Mesenchymal stem cell (in vitro differentiated cells and primary cell): ENCODE data around the gene IL27RA.

Experiments used
- DNase-seq: peaks from one replicate; pipeline ENCODE4 v3.0.0-alpha.2; 2013
- H2AFZ ChIP-seq: one replicate; pipeline ENCODE4 v1.6.1; 2013; ENCODE audit warnings: low read depth, mild to moderate bottlenecking, control low read depth, inconsistent platforms, low read length, moderate library complexity
- H2AK5ac ChIP-seq: 2 replicates; pipeline ENCODE4 v1.6.1; 2013; ENCODE audit warnings: low read length, moderate library complexity, mild to moderate bottlenecking, inconsistent platforms; ENCODE audit not compliant: severe bottlenecking
- H2BK120ac ChIP-seq: one replicate; pipeline ENCODE4 v1.6.1; 2013; ENCODE audit warnings: low read depth, mild to moderate bottlenecking, inconsistent platforms, low read length, moderate library complexity
- H2BK12ac ChIP-seq, 2 experiments: one replicate each; pipeline ENCODE4 v1.6.1; 2013; ENCODE audit warnings: inconsistent platforms in 2 of 2, low read length in 2 of 2, mild to moderate bottlenecking in 2 of 2, moderate library complexity in 2 of 2, control low read depth in 1 of 2
- H2BK15ac ChIP-seq: one replicate; pipeline ENCODE4 v1.6.1; 2013; ENCODE audit warnings: mild to moderate bottlenecking, low read depth, inconsistent platforms; ENCODE audit not compliant: poor library complexity, severe bottlenecking
- H2BK5ac ChIP-seq: 2 replicates; pipeline ENCODE4 v1.6.1; 2013; ENCODE audit warnings: low read depth, mild to moderate bottlenecking, low read length, control low read depth, inconsistent platforms; ENCODE audit not compliant: poor library complexity, severe bottlenecking
- H3K14ac ChIP-seq, 2 experiments: one replicate each; pipeline ENCODE4 v1.6.1; 2013; ENCODE audit warnings: inconsistent platforms in 2 of 2, low read length in 2 of 2, control low read depth in 1 of 2, mild to moderate bottlenecking in 1 of 2, moderate library complexity in 1 of 2
- H3K18ac ChIP-seq, 2 experiments: one replicate each; pipeline ENCODE4 v1.6.1; 2013; ENCODE audit warnings: inconsistent platforms in 2 of 2, low read length in 2 of 2, control low read depth in 1 of 2, low read depth in 1 of 2, mild to moderate bottlenecking in 1 of 2
- H3K23ac ChIP-seq, 2 experiments: one replicate each; pipeline ENCODE4 v1.6.1; 2013; ENCODE audit warnings: inconsistent platforms in 2 of 2, low read length in 2 of 2, mild to moderate bottlenecking in 2 of 2, moderate library complexity in 2 of 2, control low read depth in 1 of 2
- H3K27ac ChIP-seq: 2 replicates; pipeline ENCODE4 v1.5.1; 2013; ENCODE audit warnings: mild to moderate bottlenecking, moderate library complexity, low read length, control low read depth, inconsistent platforms; ENCODE audit not compliant: poor library complexity, severe bottlenecking
- H3K27me3 ChIP-seq, 2 experiments: 2 replicates each; pipeline versions ENCODE4 v1.6.1 to v1.7.0; 2013; ENCODE audit warnings: low read length in 2 of 2, mild to moderate bottlenecking in 2 of 2, moderate library complexity in 2 of 2, control low read depth in 1 of 2, inconsistent platforms in 1 of 2; ENCODE audit not compliant: control insufficient read depth in 1 of 2, insufficient read depth in 1 of 2
- H3K36me3 ChIP-seq, 2 experiments: 2 replicates each; pipeline versions ENCODE4 v1.6.1 to v1.7.0; 2013; ENCODE audit warnings: low read length in 2 of 2, control low read depth in 1 of 2, inconsistent platforms in 1 of 2, low read depth in 1 of 2, mild to moderate bottlenecking in 1 of 2; ENCODE audit not compliant: insufficient read depth in 2 of 2, control insufficient read depth in 1 of 2
- H3K4ac ChIP-seq, 2 experiments: one replicate each; pipeline ENCODE4 v1.6.1; 2013; ENCODE audit warnings: inconsistent platforms in 2 of 2, low read length in 2 of 2, mild to moderate bottlenecking in 2 of 2, moderate library complexity in 2 of 2, control low read depth in 1 of 2, low read depth in 1 of 2
- H3K4me1 ChIP-seq: 2 replicates; pipeline ENCODE4 v1.6.1; 2013; ENCODE audit warnings: low read depth, low read length, control low read depth; ENCODE audit not compliant: control insufficient read depth, insufficient read depth
- H3K4me2 ChIP-seq: 2 replicates; pipeline ENCODE4 v1.6.1; 2013; ENCODE audit warnings: low read length, mild to moderate bottlenecking, inconsistent platforms; ENCODE audit not compliant: poor library complexity, severe bottlenecking
- H3K4me3 ChIP-seq, 2 experiments: 2 replicates each; pipeline versions ENCODE4 v1.5.1 to v1.7.0; 2013; ENCODE audit warnings: low read length in 2 of 2, mild to moderate bottlenecking in 2 of 2, control low read depth in 1 of 2, low read depth in 1 of 2; ENCODE audit not compliant: insufficient read depth in 1 of 2
- H3K79me1 ChIP-seq: replicated peaks from 2 replicates; pipeline ENCODE4 v1.6.1; 2013; ENCODE audit warnings: mild to moderate bottlenecking, control low read depth, low read length, inconsistent platforms; ENCODE audit not compliant: poor library complexity, severe bottlenecking
- H3K9ac ChIP-seq: 2 replicates; pipeline ENCODE4 v1.7.0; 2013; ENCODE audit warnings: mild to moderate bottlenecking, low read length, moderate library complexity
- H3K9me3 ChIP-seq: 2 replicates; pipeline ENCODE4 v1.7.0; 2013; ENCODE audit warnings: mild to moderate bottlenecking, low read length; ENCODE audit not compliant: control insufficient read depth
- H4K8ac ChIP-seq: one replicate; pipeline ENCODE4 v1.6.1; 2013; ENCODE audit warnings: inconsistent platforms, mild to moderate bottlenecking, low read length, moderate library complexity
- H4K91ac ChIP-seq: one replicate; pipeline ENCODE4 v1.6.1; 2013; ENCODE audit warnings: mild to moderate bottlenecking, low read length, inconsistent platforms
- WGBS: methylation state at CpG from one replicate; pipeline ENCODE4 v1.1.7; 2013; ENCODE audit warnings: mixed read lengths; 5-methylcytosine and 5-hydroxymethylcytosine counted together

The IL27RA gene

GRCh38 chr19:14063105-14063504, 31.5 kb downstream of the IL27RA start:
- DNase-seq = no peak
- Histone ChIP-seq H3K4me3 (no peak overlapping the region), H4K8ac (no peak overlapping the region), H3K79me1 (no peaks in the 10 kb centered on the region), H2BK120ac (no peak overlapping the region), H3K4me1 (peaks cover 10% of the 10 kb centered on the region), H3K4ac (no peak overlapping the region), H4K91ac (no peak overlapping the region), H2BK12ac (no peak overlapping the region), H3K27ac (no peak overlapping the region), H3K9me3 (no peaks in the 10 kb centered on the region), H2BK15ac (no peak overlapping the region), H2BK5ac (no peak overlapping the region), H2AFZ (no peak overlapping the region), H3K4me2 (no peak overlapping the region), H3K23ac (no peak overlapping the region), H3K18ac (no peak overlapping the region), H3K14ac (no peak overlapping the region), H2AK5ac (no peak overlapping the region), H3K36me3 (no peaks in the 10 kb centered on the region), H3K27me3 (peaks cover 26 to 42% of the 10 kb centered on the region in 2 experiments), H3K9ac (no peak overlapping the region)
- 86% methylated on average over 7 of the region's 7 CpGs for WGBS

- no peak overlapping the region for H4K91ac ChIP-seq
- H2BK120ac ChIP-seq = no peak overlapping the region
- H3K9ac ChIP-seq = no peak overlapping the region
- H2BK15ac ChIP-seq = no peak overlapping the region
- DNase-seq = no peak
- no peak overlapping the region for H2BK5ac ChIP-seq
- H3K14ac ChIP-seq = no peak overlapping the region
- H4K8ac ChIP-seq = no peak overlapping the region
- H3K18ac ChIP-seq = no peak overlapping the region
- no peaks in the 10 kb centered on the region for H3K9me3 ChIP-seq
- 68% methylated on average over 2 of the region's 2 CpGs for WGBS
- H2AK5ac ChIP-seq = no peak overlapping the region
- H3K36me3 ChIP-seq = no peaks in the 10 kb centered on the region
- no peak overlapping the region for H3K4me2 ChIP-seq
- H3K27me3 ChIP-seq = peaks cover 0 to 13% of the 10 kb centered on the region in 2 experiments
- no peak overlapping the region for H2BK12ac ChIP-seq
- H3K27ac ChIP-seq = no peak overlapping the region
- H3K79me1 ChIP-seq = no peaks in the 10 kb centered on the region
- H3K4me3 ChIP-seq = no peak overlapping the region
- peaks cover 7% of the 10 kb centered on the region for H3K4me1 ChIP-seq
- no peak overlapping the region for H2AFZ ChIP-seq
- H3K4ac ChIP-seq = no peak overlapping the region
- no peak overlapping the region for H3K23ac ChIP-seq
These were observed 34.6 kb downstream of the IL27RA start for GRCh38 chr19:14066134-14066533.

GRCh38 chr19:14070268-14071050, 38.9 kb downstream of the IL27RA start:
- Histone ChIP-seq H3K4me3 (no peak overlapping the region), H2AK5ac (no peak overlapping the region), H3K9me3 (no peaks in the 10 kb centered on the region), H3K9ac (no peak overlapping the region), H3K36me3 (no peaks in the 10 kb centered on the region), H3K27me3 (peaks cover 3 to 6% of the 10 kb centered on the region in 2 experiments), H3K18ac (no peak overlapping the region), H2BK120ac (no peak overlapping the region), H4K8ac (no peak overlapping the region), H2BK15ac (no peak overlapping the region), H4K91ac (peak overlapping the region; percentile 45), H3K4me1 (peaks cover 29% of the 10 kb centered on the region), H2BK5ac (no peak overlapping the region), H3K4me2 (no peak overlapping the region), H2BK12ac (no peak overlapping the region), H2AFZ (no peak overlapping the region), H3K4ac (no peak overlapping the region), H3K79me1 (peaks cover 2% of the 10 kb centered on the region), H3K14ac (no peak overlapping the region), H3K27ac (no peak overlapping the region), H3K23ac (no peak overlapping the region)
- WGBS = 95% methylated on average over 43 of the region's 43 CpGs
- DNase-seq = no peak

GRCh38 chr19:14072535-14073260, 41.1 kb downstream of the IL27RA start, which contains the start of gene MISP3:
Gene MISP3, plus strand, starts transcription at chr19:14072786. Its CDS starts 524 bp downstream, at chr19:14073310.
- peak; percentile 61 for DNase-seq
- Histone ChIP-seq H3K18ac (peak within 1 kb of the TSS in 1 of 2 experiments; percentile 82), H2BK15ac (peak within 1 kb of the TSS; percentile 20), H2BK120ac (no peak within 1 kb of the TSS), H3K9me3 (no peaks in the 10 kb centered on the region), H3K79me1 (peaks cover 3% of the 10 kb centered on the region), H3K4me2 (peak within 1 kb of the TSS; percentile 95), H3K36me3 (no peaks in the 10 kb centered on the region), H3K27me3 (peaks cover 0 to 3% of the 10 kb centered on the region in 2 experiments), H2BK5ac (no peak within 1 kb of the TSS), H3K9ac (peak within 1 kb of the TSS; percentile 90), H3K27ac (no peak within 1 kb of the TSS), H2BK12ac (peak within 1 kb of the TSS in 1 of 2 experiments; percentile 19), H3K23ac (no peak within 1 kb of the TSS), H2AFZ (peak within 1 kb of the TSS; percentile 89), H4K8ac (peak within 1 kb of the TSS; percentile 72), H3K4me3 (peak within 1 kb of the TSS; percentile 69 to 93), H2AK5ac (no peak within 1 kb of the TSS), H3K14ac (peak within 1 kb of the TSS in 1 of 2 experiments; percentile 23), H3K4me1 (peaks cover 29% of the 10 kb centered on the region), H4K91ac (peak within 1 kb of the TSS; percentile 40), H3K4ac (peak within 1 kb of the TSS in 1 of 2 experiments; percentile 13)
- WGBS = 7% methylated on average over 50 of the region's 51 CpGs
